ENCODE results near the gene ZNF367. TPM values are rescaled to one million over a fixed set of nuclear protein-coding genes. Genes with fewer than 3 reads are reported as not detected.

ZNF367 gene
- total and polyA plus RNA-seq, 2 donors (not counting 3 experiments of a cell fraction or from before 2014, with no cell fraction given): 1.7 to 10.0 TPM

DNA sequence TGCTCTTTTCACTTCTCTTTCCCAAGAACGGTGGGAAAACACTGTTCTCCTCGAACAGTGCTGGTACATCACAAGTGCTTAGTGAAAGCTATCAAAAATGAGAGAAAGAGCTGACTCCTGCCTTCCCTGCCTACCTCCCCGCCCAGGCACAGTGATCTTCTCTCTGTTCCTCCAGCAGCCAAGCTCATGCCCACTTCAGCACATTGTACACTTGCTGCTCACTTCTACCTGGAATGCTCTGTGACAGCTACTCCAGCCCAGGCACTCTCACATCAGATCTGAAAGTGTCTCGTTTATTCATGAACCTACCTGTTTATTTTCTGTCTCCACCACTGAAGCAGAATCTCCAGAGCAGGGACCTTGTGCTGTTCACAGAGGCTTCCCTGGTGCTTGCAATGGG lies 36.5 kb downstream of the ZNF367 start:
- H3K79me2 ChIP-seq (ENCODE audit: control insufficient read depth, insufficient read depth, low read length): peaks cover 34% of the 10 kb centered on the region

GRCh38 chr9:96381125-96381524 lies 37.0 kb downstream of the ZNF367 start:
- intact Hi-C loops (cut with micrococcal nuclease): no loop called here
- FAIRE-seq: no peak
- dilution Hi-C loops (cut with MboI; ENCODE audit: extremely low pct_ligation_motif_present, low sequenced_read_pairs): no loop called here
- no peak for DNase-seq (ENCODE audit: low read depth, low spot score)
- ChIA-PET CTCF (interaction anchor here (1.5 to 2.2 kb wide), 2 partner anchors 53 to 286 kb away, joined by 7 to 13 read pairs; no protein-coding TSS in a partner anchor), POLR2A (no interaction called here)
- Histone ChIP-seq H3K79me2 (ENCODE audit: control insufficient read depth, insufficient read depth, low read length) (peaks cover 34% of the 10 kb centered on the region), H3K9ac (replicated peaks; ENCODE audit: extremely low read depth, insufficient read depth, low read length) (no peak overlapping the region), H3K36me3 (ENCODE audit: control insufficient read depth in 2 of 2, extremely low read depth in 1 of 2, insufficient read depth in 2 of 2, low read length in 2 of 2) (peaks cover 0 to 2% of the 10 kb centered on the region in 2 experiments), H3K4me2 (ENCODE audit: insufficient read depth, low read length) (no peak overlapping the region), H4K20me1 (replicated peaks; ENCODE audit: control insufficient read depth, extremely low read depth, insufficient read depth, low read length) (no peaks in the 10 kb centered on the region), H3K9me1 (replicated peaks; ENCODE audit: control insufficient read depth, extremely low read depth, insufficient read depth, low read length) (no peaks in the 10 kb centered on the region), H3K9me3 (replicated peaks; ENCODE audit: control insufficient read depth, insufficient read depth, low read length) (no peaks in the 10 kb centered on the region), H3K27me3 (ENCODE audit: control insufficient read depth in 2 of 2, insufficient read depth in 2 of 2, low read length in 2 of 2) (no peaks in the 10 kb centered on the region), H3K4me1 (ENCODE audit: control insufficient read depth, extremely low read depth, insufficient read depth, low read length) (peaks cover 32% of the 10 kb centered on the region), H3K27ac (ENCODE audit: insufficient read depth, low read depth, low read length) (no peak overlapping the region), H3K4me3 (replicated peaks in 1 of 3; ENCODE audit: insufficient read depth in 1 of 3, low read depth in 1 of 3, low read length in 3 of 3) (no peak overlapping the region), H2AFZ (ENCODE audit: low read depth, low read length) (no peak overlapping the region)
- no peak for TF ChIP-seq JUN (IDR thresholded peaks at IDR 0.05; ENCODE audit: borderline replicate concordance, insufficient read depth, insufficient read length, low read depth)
- no peak for TF ChIP-seq POLR2A (IDR thresholded peaks at IDR 0.05; ENCODE audit: low read depth, low read length)
- TF ChIP-seq, protein P1, sequence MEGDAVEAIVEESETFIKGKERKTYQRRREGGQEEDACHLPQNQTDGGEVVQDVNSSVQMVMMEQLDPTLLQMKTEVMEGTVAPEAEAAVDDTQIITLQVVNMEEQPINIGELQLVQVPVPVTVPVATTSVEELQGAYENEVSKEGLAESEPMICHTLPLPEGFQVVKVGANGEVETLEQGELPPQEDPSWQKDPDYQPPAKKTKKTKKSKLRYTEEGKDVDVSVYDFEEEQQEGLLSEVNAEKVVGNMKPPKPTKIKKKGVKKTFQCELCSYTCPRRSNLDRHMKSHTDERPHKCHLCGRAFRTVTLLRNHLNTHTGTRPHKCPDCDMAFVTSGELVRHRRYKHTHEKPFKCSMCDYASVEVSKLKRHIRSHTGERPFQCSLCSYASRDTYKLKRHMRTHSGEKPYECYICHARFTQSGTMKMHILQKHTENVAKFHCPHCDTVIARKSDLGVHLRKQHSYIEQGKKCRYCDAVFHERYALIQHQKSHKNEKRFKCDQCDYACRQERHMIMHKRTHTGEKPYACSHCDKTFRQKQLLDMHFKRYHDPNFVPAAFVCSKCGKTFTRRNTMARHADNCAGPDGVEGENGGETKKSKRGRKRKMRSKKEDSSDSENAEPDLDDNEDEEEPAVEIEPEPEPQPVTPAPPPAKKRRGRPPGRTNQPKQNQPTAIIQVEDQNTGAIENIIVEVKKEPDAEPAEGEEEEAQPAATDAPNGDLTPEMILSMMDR (IDR thresholded peaks at IDR 0.05; ENCODE audit: extremely low read depth in 1 of 2, insufficient read depth in 1 of 2, low read depth in 1 of 2, low read length in 2 of 2): no peak
- no peak for TF ChIP-seq GATA2 (IDR thresholded peaks at IDR 0.05; ENCODE audit: insufficient read depth, insufficient read length, low read depth, low read length)
- no peak for TF ChIP-seq FOS (IDR thresholded peaks at IDR 0.05; ENCODE audit: borderline replicate concordance, insufficient read depth, low read length)
- TF ChIP-seq EZH2 (IDR thresholded peaks at IDR 0.05; ENCODE audit: borderline replicate concordance, low read depth, low read length, severe bottlenecking): no peak
- no peak for TF ChIP-seq MYC (IDR thresholded peaks at IDR 0.05; ENCODE audit: low read depth, low read length)
- TF ChIP-seq MAX (IDR thresholded peaks at IDR 0.05; ENCODE audit: insufficient read depth, insufficient read length): no peak
- no peak for TF ChIP-seq POLR2AphosphoS5 (IDR thresholded peaks at IDR 0.05; ENCODE audit: insufficient read depth, low read depth, low read length)
- BruUV-seq (replicated peaks): no TSS peak

More for the DNA sequence above, 36.5 kb downstream of the ZNF367 start:
- BruUV-seq (replicated peaks): no TSS peak
- no peak for DNase-seq (ENCODE audit: low read depth, low spot score)
- no peaks in the 10 kb centered on the region for H3K9me1 ChIP-seq (replicated peaks; ENCODE audit: control insufficient read depth, extremely low read depth, insufficient read depth, low read length)
- H3K36me3 ChIP-seq (ENCODE audit: control insufficient read depth in 2 of 2, extremely low read depth in 1 of 2, insufficient read depth in 2 of 2, low read length in 2 of 2): peaks cover 0 to 2% of the 10 kb centered on the region in 2 experiments
- ChIA-PET POLR2A (no interaction called here), CTCF (interaction anchor here (1.5 to 2.2 kb wide), 3 partner anchors 54 to 285 kb away, joined by 6 to 13 read pairs (median 7); no protein-coding TSS in a partner anchor)
- intact Hi-C loops (cut with micrococcal nuclease): loop anchor here (2.0 kb wide), 3 partner anchors 37 to 69 kb away; partner anchors contain the start of gene HABP4
- no peaks in the 10 kb centered on the region for H3K9me3 ChIP-seq (replicated peaks; ENCODE audit: control insufficient read depth, insufficient read depth, low read length)
- H3K4me3 ChIP-seq (replicated peaks in 1 of 3; ENCODE audit: insufficient read depth in 1 of 3, low read depth in 1 of 3, low read length in 3 of 3): no peak overlapping the region
- H3K27me3 ChIP-seq (ENCODE audit: control insufficient read depth in 2 of 2, insufficient read depth in 2 of 2, low read length in 2 of 2): no peaks in the 10 kb centered on the region
- no peak overlapping the region for H3K27ac ChIP-seq (ENCODE audit: insufficient read depth, low read depth, low read length)
- FAIRE-seq: no peak
- dilution Hi-C loops (cut with MboI; ENCODE audit: extremely low pct_ligation_motif_present, low sequenced_read_pairs): no loop called here
- H3K9ac ChIP-seq (replicated peaks; ENCODE audit: extremely low read depth, insufficient read depth, low read length): no peak overlapping the region
- no peak overlapping the region for H3K4me2 ChIP-seq (ENCODE audit: insufficient read depth, low read length)
- H2AFZ ChIP-seq (ENCODE audit: low read depth, low read length): no peak overlapping the region
- H3K4me1 ChIP-seq (ENCODE audit: control insufficient read depth, extremely low read depth, insufficient read depth, low read length): peaks cover 32% of the 10 kb centered on the region
- no peaks in the 10 kb centered on the region for H4K20me1 ChIP-seq (replicated peaks; ENCODE audit: control insufficient read depth, extremely low read depth, insufficient read depth, low read length)
- no peak for TF ChIP-seq MYC (IDR thresholded peaks at IDR 0.05; ENCODE audit: low read depth, low read length)

Measured in endothelial cell of umbilical vein (primary cell).